GM18502 (cell line): ENCODE results near the gene SPRED3.

ENCODE experiments used
- ATAC-seq: cut with Tn5 transposase; IDR thresholded peaks from one replicate; pipeline ENCODE4 v1.9.1; 2021; ENCODE audit warnings: mild to moderate bottlenecking; ENCODE audit not compliant: unreplicated experiment, poor library complexity

Gene SPRED3

GRCh38 chr19:38442736-38443135 is 54.2 kb downstream of the SPRED3 start:
- no peak for ATAC-seq

GRCh38 chr19:38443458-38443999 is 55.0 kb downstream of the SPRED3 start:
- no peak for ATAC-seq

- ATAC-seq = no peak
These were observed 55.5 kb downstream of the SPRED3 start for GRCh38 chr19:38444026-38444425.

- no peak for ATAC-seq
These were observed 56.9 kb downstream of the SPRED3 start for GRCh38 chr19:38445362-38445761.

GRCh38 chr19:38448225-38448624 is 59.7 kb downstream of the SPRED3 start:
- no peak for ATAC-seq
